ENCODE data around the gene ASAP2.

ASAP2 gene

DNA sequence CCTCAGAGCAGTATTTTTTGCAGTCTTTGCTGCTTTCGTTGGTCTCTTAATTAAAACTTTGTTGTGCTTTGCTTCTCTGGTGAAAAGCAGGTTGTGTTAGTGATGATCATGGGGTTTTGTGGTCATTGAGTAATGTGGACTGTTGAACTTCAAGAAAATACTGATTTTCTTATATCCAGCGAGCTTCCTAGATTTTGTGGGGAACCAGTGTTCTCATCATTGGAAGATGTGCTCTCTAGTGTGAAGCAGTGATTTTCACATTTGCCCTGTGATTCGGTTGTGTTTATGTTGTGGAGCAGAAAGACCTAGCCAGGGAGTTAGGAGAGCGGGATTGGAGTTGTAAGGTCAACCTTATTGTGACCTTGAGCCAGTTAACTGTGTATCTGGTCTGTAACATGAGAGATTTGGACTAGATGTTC lies 12.4 kb downstream of the ASAP2 start:
- TF ChIP-seq, protein P1, sequence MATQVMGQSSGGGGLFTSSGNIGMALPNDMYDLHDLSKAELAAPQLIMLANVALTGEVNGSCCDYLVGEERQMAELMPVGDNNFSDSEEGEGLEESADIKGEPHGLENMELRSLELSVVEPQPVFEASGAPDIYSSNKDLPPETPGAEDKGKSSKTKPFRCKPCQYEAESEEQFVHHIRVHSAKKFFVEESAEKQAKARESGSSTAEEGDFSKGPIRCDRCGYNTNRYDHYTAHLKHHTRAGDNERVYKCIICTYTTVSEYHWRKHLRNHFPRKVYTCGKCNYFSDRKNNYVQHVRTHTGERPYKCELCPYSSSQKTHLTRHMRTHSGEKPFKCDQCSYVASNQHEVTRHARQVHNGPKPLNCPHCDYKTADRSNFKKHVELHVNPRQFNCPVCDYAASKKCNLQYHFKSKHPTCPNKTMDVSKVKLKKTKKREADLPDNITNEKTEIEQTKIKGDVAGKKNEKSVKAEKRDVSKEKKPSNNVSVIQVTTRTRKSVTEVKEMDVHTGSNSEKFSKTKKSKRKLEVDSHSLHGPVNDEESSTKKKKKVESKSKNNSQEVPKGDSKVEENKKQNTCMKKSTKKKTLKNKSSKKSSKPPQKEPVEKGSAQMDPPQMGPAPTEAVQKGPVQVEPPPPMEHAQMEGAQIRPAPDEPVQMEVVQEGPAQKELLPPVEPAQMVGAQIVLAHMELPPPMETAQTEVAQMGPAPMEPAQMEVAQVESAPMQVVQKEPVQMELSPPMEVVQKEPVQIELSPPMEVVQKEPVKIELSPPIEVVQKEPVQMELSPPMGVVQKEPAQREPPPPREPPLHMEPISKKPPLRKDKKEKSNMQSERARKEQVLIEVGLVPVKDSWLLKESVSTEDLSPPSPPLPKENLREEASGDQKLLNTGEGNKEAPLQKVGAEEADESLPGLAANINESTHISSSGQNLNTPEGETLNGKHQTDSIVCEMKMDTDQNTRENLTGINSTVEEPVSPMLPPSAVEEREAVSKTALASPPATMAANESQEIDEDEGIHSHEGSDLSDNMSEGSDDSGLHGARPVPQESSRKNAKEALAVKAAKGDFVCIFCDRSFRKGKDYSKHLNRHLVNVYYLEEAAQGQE (IDR thresholded peaks at IDR 0.05; ENCODE audit: insufficient read depth in 1 of 2, low read depth in 2 of 2, low read length in 2 of 2): no peak
- TF ChIP-seq FOXP2 (optimal IDR thresholded peaks at IDR 0.05; ENCODE audit: borderline replicate concordance, extremely low read depth, extremely low read length, insufficient read depth) (no peak), POLR2AphosphoS5 (IDR thresholded peaks at IDR 0.05; ENCODE audit: low read depth, low read length) (no peak), SIN3A (IDR thresholded peaks at IDR 0.05; ENCODE audit: borderline replicate concordance, insufficient read depth, low read length) (no peak), TAF1 (IDR thresholded peaks at IDR 0.05; ENCODE audit: borderline replicate concordance, insufficient read depth, low read length) (no peak)

DNA sequence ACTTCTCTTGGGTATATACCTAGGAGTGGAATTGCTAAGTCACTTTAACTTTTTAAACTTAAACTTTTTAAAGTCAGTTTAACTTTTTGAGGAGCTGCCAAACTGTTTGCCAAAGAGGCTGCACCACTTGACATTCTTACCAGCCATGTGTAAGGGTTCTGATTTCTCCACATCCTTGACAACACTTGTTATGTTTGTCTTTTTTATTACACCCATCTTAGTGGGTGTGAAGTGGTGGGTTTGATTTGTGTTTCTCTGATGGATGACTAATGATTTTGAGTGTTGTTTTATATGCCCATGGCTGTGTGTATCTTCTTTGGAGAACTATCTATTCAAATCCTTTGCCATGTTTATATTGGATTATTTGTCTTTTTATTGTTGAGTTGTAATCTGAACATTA lies 13.6 kb downstream of the ASAP2 start:
- no peak for TF ChIP-seq SIN3A (IDR thresholded peaks at IDR 0.05; ENCODE audit: borderline replicate concordance, insufficient read depth, low read length)
- no peak for TF ChIP-seq FOXP2 (optimal IDR thresholded peaks at IDR 0.05; ENCODE audit: borderline replicate concordance, extremely low read depth, extremely low read length, insufficient read depth)

DNA sequence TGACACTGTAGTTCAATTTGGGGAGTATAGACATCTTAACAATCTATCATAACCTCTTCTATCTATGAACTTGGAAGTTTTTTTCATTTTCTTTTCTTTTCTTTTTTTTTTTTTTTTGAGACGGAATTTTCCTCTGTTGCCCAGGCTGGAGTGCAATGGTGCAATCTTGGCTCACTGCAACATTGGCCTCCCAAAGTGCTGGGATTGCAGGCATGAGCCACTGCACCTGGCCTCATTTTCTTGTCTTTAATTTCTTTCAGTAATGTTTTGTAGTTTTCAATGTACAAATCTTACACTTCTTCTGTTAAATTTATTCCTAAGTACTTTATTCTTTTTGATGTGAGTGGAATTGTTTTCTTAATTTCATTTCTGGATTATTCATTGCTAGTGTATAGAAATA lies 14.6 kb downstream of the ASAP2 start:
- no peak for TF ChIP-seq TAF1 (IDR thresholded peaks at IDR 0.05; ENCODE audit: borderline replicate concordance, insufficient read depth, low read length)
- no peak for TF ChIP-seq SIN3A (IDR thresholded peaks at IDR 0.05; ENCODE audit: borderline replicate concordance, insufficient read depth, low read length)

DNA sequence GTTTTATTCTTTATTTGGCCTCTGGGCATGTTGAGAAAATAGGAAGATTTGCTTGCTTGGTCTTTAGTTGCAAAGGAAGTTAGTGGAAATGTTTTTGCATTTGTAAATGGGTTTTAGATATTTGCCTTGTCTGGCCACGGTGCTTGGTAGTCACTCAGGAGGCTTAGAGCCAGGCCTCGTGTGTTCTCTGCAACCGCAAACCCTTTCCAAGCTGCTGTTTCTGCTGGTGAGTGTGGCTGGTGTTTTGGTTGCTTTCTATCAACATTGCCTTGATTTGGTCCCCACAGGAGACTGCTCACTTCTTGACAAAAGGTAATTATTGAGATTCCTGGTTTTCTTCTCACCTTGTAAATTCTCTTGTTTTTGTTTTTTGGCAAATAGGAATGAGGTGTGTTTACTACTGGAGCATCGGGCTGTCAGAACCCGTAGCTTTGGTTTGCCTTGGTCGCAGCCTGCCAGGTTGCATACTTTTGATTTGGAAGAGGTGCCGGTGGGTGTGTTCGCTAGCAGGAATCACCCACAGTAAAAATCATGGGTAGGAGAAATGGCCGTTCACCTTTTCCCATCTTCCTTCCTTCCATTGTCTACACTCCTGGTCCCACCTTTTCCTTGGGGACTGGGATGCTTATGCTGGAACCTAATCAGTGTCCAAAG lies 15.8 kb downstream of the ASAP2 start:
- no peak for TF ChIP-seq SIN3A (IDR thresholded peaks at IDR 0.05; ENCODE audit: borderline replicate concordance, insufficient read depth, low read length)
- TF ChIP-seq, protein P1 (IDR thresholded peaks at IDR 0.05; ENCODE audit: insufficient read depth in 1 of 2, low read depth in 2 of 2, low read length in 2 of 2): no peak
- TF ChIP-seq POLR2AphosphoS5 (IDR thresholded peaks at IDR 0.05; ENCODE audit: low read depth, low read length): no peak
- no peak for TF ChIP-seq FOXP2 (optimal IDR thresholded peaks at IDR 0.05; ENCODE audit: borderline replicate concordance, extremely low read depth, extremely low read length, insufficient read depth)
- TF ChIP-seq TAF1 (IDR thresholded peaks at IDR 0.05; ENCODE audit: borderline replicate concordance, insufficient read depth, low read length): no peak

DNA sequence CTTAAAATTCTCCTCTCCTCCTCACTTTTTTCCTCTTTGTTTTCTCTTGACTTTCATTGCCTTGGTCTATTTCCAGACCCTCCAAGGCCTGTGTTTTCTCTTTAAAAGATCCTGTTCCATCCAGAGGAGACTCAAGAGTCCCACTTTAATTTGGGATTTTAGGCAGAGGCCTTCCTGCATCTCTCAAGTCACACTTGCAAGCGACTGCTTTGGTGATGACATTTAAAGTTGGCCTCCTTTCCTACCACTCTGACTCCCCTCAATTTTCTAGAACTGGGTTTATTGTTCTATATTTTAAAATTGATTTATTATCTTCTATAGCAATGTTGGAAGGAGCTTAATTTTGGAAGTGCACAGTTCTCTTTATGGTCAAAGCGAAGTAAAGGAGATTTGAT lies 16.3 kb downstream of the ASAP2 start:
- TF ChIP-seq TAF1 (IDR thresholded peaks at IDR 0.05; ENCODE audit: borderline replicate concordance, insufficient read depth, low read length): no peak
- TF ChIP-seq SIN3A (IDR thresholded peaks at IDR 0.05; ENCODE audit: borderline replicate concordance, insufficient read depth, low read length): no peak
- TF ChIP-seq POLR2AphosphoS5 (IDR thresholded peaks at IDR 0.05; ENCODE audit: low read depth, low read length): no peak
- TF ChIP-seq, protein P1 (IDR thresholded peaks at IDR 0.05; ENCODE audit: insufficient read depth in 1 of 2, low read depth in 2 of 2, low read length in 2 of 2): no peak
- no peak for TF ChIP-seq FOXP2 (optimal IDR thresholded peaks at IDR 0.05; ENCODE audit: borderline replicate concordance, extremely low read depth, extremely low read length, insufficient read depth)

DNA sequence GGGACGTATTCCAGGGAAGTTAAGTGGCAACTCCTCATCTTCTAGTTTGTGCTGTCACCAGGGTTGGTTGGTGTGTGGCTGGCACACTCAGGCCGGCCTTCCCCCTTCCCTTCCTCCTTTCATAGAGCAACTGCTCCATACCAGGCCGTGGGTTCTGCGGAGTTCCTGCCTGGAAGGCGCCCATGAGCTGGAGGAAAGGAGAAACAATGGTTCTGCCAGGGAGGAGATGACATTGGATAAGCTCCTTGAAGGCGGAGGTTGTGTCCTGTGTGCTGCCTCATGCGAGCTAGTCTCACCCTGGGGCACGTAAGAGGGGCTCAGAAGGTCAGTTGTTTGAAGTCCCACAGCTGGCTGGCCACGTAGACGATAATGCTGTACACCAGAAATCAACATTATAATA lies 19.2 kb downstream of the ASAP2 start:
- no peak for TF ChIP-seq TAF1 (IDR thresholded peaks at IDR 0.05; ENCODE audit: borderline replicate concordance, insufficient read depth, low read length)
- no peak for TF ChIP-seq FOXP2 (optimal IDR thresholded peaks at IDR 0.05; ENCODE audit: borderline replicate concordance, extremely low read depth, extremely low read length, insufficient read depth)
- TF ChIP-seq SIN3A (IDR thresholded peaks at IDR 0.05; ENCODE audit: borderline replicate concordance, insufficient read depth, low read length): no peak
- TF ChIP-seq, protein P1 (IDR thresholded peaks at IDR 0.05; ENCODE audit: insufficient read depth in 1 of 2, low read depth in 2 of 2, low read length in 2 of 2): no peak
- TF ChIP-seq POLR2AphosphoS5 (IDR thresholded peaks at IDR 0.05; ENCODE audit: low read depth, low read length): no peak

All from PFSK-1 (cell line).